Measurements from ENCODE around the gene GGT6.
"Not testable (repeated sequence)": the region's sequence is repeated elsewhere in the genome, so short reads cannot be mapped to it uniquely, and the experiment has no call there.

DNA sequence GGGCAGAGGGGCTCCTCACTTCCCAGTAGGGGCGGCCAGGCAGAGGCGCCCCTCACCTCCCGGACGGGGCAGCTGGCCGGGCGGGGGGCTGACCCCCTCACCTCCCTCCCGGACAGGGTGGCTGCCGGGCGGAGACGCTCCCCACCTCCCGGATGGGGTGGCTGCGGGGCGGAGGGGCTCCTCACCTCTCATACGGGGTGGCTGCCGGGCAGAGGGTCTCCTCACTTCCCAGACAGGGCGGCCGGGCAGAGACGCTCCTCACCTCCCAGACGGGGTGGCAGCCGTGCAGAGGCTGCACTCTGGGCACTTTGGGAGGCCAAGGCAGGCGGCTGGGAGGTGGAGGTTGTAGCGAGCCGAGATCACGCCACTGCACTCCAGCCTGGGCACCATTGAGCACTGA is 18.0 kb upstream of the GGT6 start:
- TF ChIP-seq, protein P1, sequence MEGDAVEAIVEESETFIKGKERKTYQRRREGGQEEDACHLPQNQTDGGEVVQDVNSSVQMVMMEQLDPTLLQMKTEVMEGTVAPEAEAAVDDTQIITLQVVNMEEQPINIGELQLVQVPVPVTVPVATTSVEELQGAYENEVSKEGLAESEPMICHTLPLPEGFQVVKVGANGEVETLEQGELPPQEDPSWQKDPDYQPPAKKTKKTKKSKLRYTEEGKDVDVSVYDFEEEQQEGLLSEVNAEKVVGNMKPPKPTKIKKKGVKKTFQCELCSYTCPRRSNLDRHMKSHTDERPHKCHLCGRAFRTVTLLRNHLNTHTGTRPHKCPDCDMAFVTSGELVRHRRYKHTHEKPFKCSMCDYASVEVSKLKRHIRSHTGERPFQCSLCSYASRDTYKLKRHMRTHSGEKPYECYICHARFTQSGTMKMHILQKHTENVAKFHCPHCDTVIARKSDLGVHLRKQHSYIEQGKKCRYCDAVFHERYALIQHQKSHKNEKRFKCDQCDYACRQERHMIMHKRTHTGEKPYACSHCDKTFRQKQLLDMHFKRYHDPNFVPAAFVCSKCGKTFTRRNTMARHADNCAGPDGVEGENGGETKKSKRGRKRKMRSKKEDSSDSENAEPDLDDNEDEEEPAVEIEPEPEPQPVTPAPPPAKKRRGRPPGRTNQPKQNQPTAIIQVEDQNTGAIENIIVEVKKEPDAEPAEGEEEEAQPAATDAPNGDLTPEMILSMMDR (conservative IDR thresholded peaks at IDR 0.05; ENCODE audit: low read depth, low read length), result not testable (repeated sequence)
- not testable (repeated sequence) for TF ChIP-seq EZH2 (IDR thresholded peaks at IDR 0.05; ENCODE audit: borderline replicate concordance, low read depth, low read length, poor library complexity, severe bottlenecking)

Measured in A673 (cell line).